Thyroid gland (tissue), 4 donors: ENCODE data around the gene RPS14. TPM values are rescaled to one million over a fixed set of nuclear protein-coding genes. Genes with fewer than 3 reads are reported as not detected.

Source experiments
- DNase-seq, 2 donors: peaks; one replicate each; pipeline ENCODE4 v3.0.0-alpha.2; 2019
- H3K27ac ChIP-seq, 3 donors: fragments of 200-600 bp; sonication (generic); 1 replicate in 2 of 3; 2 replicates in 1 of 3; pipeline ENCODE4 v1.5.1; 2016 to 2019; ENCODE audit warnings: mild to moderate bottlenecking in 1 of 3, moderate library complexity in 1 of 3
- H3K27me3 ChIP-seq: fragments of 200-600 bp; sonication (generic); one replicate; pipeline ENCODE4 v1.5.1; 2019
- H3K36me3 ChIP-seq, 2 donors: fragments of 200-600 bp; sonication (generic); one replicate each; pipeline ENCODE4 v1.5.1; 2016 to 2019
- H3K4me1 ChIP-seq, 2 donors: fragments of 200-600 bp; sonication (generic); one replicate each; pipeline ENCODE4 v1.5.1; 2017 to 2019
- H3K4me3 ChIP-seq, 3 donors: fragments of 200-600 bp; sonication (generic); replicated peaks in 1 of 3; 1 replicate in 2 of 3; 2 replicates in 1 of 3; pipeline ENCODE4 v1.5.1; 2016; ENCODE audit warnings: mild to moderate bottlenecking in 1 of 3
- H3K9me3 ChIP-seq: fragments of 200-600 bp; sonication (generic); one replicate; pipeline ENCODE4 v1.5.1; 2017
- CTCF ChIP-seq, 6 experiments: fragments of 200-600 bp in 3 of 6; fragments of 450-650 bp in 3 of 6; sonication (generic) in 3 of 6; IDR thresholded peaks; one replicate each; pipeline ENCODE4 v1.5.1; 2016 to 2019; ENCODE audit warnings: antibody characterized with exemption in 6 of 6, mild to moderate bottlenecking in 2 of 6, inconsistent platforms in 1 of 6, moderate library complexity in 1 of 6
- POLR2A ChIP-seq, 2 donors: fragments of 450-650 bp; IDR thresholded peaks; one replicate each; pipeline ENCODE4 v1.6.1; 2017; ENCODE audit warnings: antibody characterized with exemption in 2 of 2, mild to moderate bottlenecking in 2 of 2, moderate library complexity in 1 of 2
- WGBS, 2 donors: methylation state at CpG; one replicate each; pipeline ENCODE4 v1.1.5; 2017; 5-methylcytosine and 5-hydroxymethylcytosine counted together
- intact Hi-C: fragments of 100-400 bp; cut with DNase I; formaldehyde crosslinking; loops from one replicate; pipeline ENCODE4 v1.15.1; 2023
- total RNA-seq, 4 donors: library from RNA; depleted of rRNA; stranded (reverse); fragments of >200 nt; gene quantifications; one replicate each; pipeline ENCODE4 v1.2.3, GENCODE V29; 2016

The RPS14 gene
- total RNA-seq, 4 donors from 2014 or later = 2,017 to 5,540 (median 2,786) TPM

- H3K9me3 ChIP-seq = no peaks in the 10 kb centered on the region
- TF ChIP-seq CTCF (IDR thresholded peaks at IDR 0.05) = peak in 4 of 6 experiments; percentile 26 to 69 (median 37)
- TF ChIP-seq POLR2A (IDR thresholded peaks at IDR 0.05) = no peak
- intact Hi-C loops = no loop called here
- no peak overlapping the region for H3K4me3 ChIP-seq
- H3K27ac ChIP-seq = no peak overlapping the region
- peak; percentile 21 to 22 for DNase-seq
- no peaks in the 10 kb centered on the region for H3K4me1 ChIP-seq
- 43 to 50% methylated on average over 4 of the region's 4 CpGs for WGBS, 2 donors
- no peaks in the 10 kb centered on the region for H3K27me3 ChIP-seq
- peaks cover 7 to 10% of the 10 kb centered on the region in 2 donors for H3K36me3 ChIP-seq
Observed at GRCh38 chr5:150438873-150439546, 10.5 kb downstream of the RPS14 start.

GRCh38 chr5:150436141-150436680 is 13.3 kb downstream of the RPS14 start:
- 23% methylated on average over 13 of the region's 13 CpGs for WGBS, 2 donors
- Histone ChIP-seq H3K36me3 (no peaks in the 10 kb centered on the region), H3K27me3 (no peaks in the 10 kb centered on the region), H3K4me1 (no peaks in the 10 kb centered on the region), H3K27ac (no peak overlapping the region), H3K4me3 (no peak overlapping the region), H3K9me3 (no peaks in the 10 kb centered on the region)
- TF ChIP-seq CTCF (IDR thresholded peaks at IDR 0.05) (peak; percentile 53 to 85 (median 74)), POLR2A (IDR thresholded peaks at IDR 0.05) (no peak)
- intact Hi-C loops = no loop called here
- peak; percentile 90 to 91 for DNase-seq

- no peak for DNase-seq
- H3K4me3 ChIP-seq = no peak overlapping the region
- H3K36me3 ChIP-seq = no peaks in the 10 kb centered on the region
- no peaks in the 10 kb centered on the region for H3K4me1 ChIP-seq
- TF ChIP-seq POLR2A (IDR thresholded peaks at IDR 0.05) (no peak), CTCF (IDR thresholded peaks at IDR 0.05) (no peak)
- H3K27me3 ChIP-seq = no peaks in the 10 kb centered on the region
- WGBS, 2 donors = 60 to 73% methylated on average over 6 of the region's 6 CpGs
- intact Hi-C loops = no loop called here
- no peaks in the 10 kb centered on the region for H3K9me3 ChIP-seq
- no peak overlapping the region for H3K27ac ChIP-seq
Observed at GRCh38 chr5:150434464-150434863, 15.1 kb downstream of the RPS14 start.

- H3K36me3 ChIP-seq = no peaks in the 10 kb centered on the region
- no peak overlapping the region for H3K4me3 ChIP-seq
- no peaks in the 10 kb centered on the region for H3K9me3 ChIP-seq
- peaks cover 0 to 8% of the 10 kb centered on the region in 2 donors for H3K4me1 ChIP-seq
- TF ChIP-seq POLR2A (IDR thresholded peaks at IDR 0.05) = no peak
- TF ChIP-seq CTCF (IDR thresholded peaks at IDR 0.05) = no peak
- 43 to 59% methylated on average over 4 of the region's 4 CpGs for WGBS, 2 donors
- peak overlapping the region in 1 of 3 donors; percentile 33 for H3K27ac ChIP-seq
- intact Hi-C loops = no loop called here
- H3K27me3 ChIP-seq = no peaks in the 10 kb centered on the region
- DNase-seq = no peak
Observed at GRCh38 chr5:150431574-150431973, 18.0 kb downstream of the RPS14 start.

- TF ChIP-seq POLR2A (IDR thresholded peaks at IDR 0.05) = no peak
- TF ChIP-seq CTCF (IDR thresholded peaks at IDR 0.05) = no peak
Observed at GRCh38 chr5:150431048-150431447, 18.5 kb downstream of the RPS14 start.

More at GRCh38 chr5:150431048-150431447, 18.5 kb downstream of the RPS14 start:
- Histone ChIP-seq H3K4me3 (no peak overlapping the region), H3K27me3 (no peaks in the 10 kb centered on the region), H3K27ac (no peak overlapping the region), H3K36me3 (no peaks in the 10 kb centered on the region), H3K9me3 (no peaks in the 10 kb centered on the region), H3K4me1 (peaks cover 0 to 8% of the 10 kb centered on the region in 2 donors)
- intact Hi-C loops = no loop called here
- 75 to 87% methylated on average over 18 of the region's 18 CpGs for WGBS, 2 donors
- no peak for DNase-seq
